PC-9 (cell line): ENCODE measurements around the gene NLGN1. TPM values are rescaled to one million over a fixed set of nuclear protein-coding genes. Genes with fewer than 3 reads are reported as not detected.

Source experiments
- BruUV-seq: library from RNA; stranded (reverse); fragments of 400-500 nt; replicated peaks from 2 replicates; lab custom pipeline; 2021; lab: Mats Ljungman, UMichigan
- CTCF ChIA-PET: fragments of 300-600 bp; sonication (Branson Sonifier 250); formaldehyde crosslinking; loops from one replicate; lab custom pipeline; 2022; ENCODE audit warnings: antibody characterized with exemption; lab: Charles Lee
- POLR2A ChIA-PET: fragments of 300-600 bp; sonication (Branson Sonifier 250); formaldehyde crosslinking; loops from one replicate; lab custom pipeline; 2022; ENCODE audit warnings: antibody characterized with exemption; ENCODE audit not compliant: unreplicated experiment; lab: Charles Lee
- DNase-seq, 2 experiments: peaks; one replicate each; pipeline versions ENCODE4 v3.0.0 to v3.0.0-alpha.2; 2015 to 2022; ENCODE audit warnings: mixed read lengths in 1 of 2
- H2AFZ ChIP-seq: fragments of 200-600 bp; sonication (generic); 2 replicates; pipeline ENCODE4 v1.8.1; 2017; ENCODE audit warnings: antibody characterized with exemption
- H3F3A ChIP-seq: fragments of 200-600 bp; sonication (generic); 2 replicates; pipeline ENCODE4 v1.8.1; 2017; ENCODE audit warnings: antibody characterized with exemption, mild to moderate bottlenecking, low read depth; ENCODE audit not compliant: insufficient read depth
- H3K27ac ChIP-seq: fragments of 200-600 bp; sonication (generic); 2 replicates; pipeline ENCODE4 v1.6.1; 2016; ENCODE audit warnings: mixed run types
- H3K27me3 ChIP-seq: fragments of 200-600 bp; sonication (generic); 2 replicates; pipeline ENCODE4 v1.6.1; 2016; ENCODE audit warnings: low read depth, mixed run types; ENCODE audit not compliant: insufficient read depth
- H3K36me3 ChIP-seq: fragments of 200-600 bp; sonication (generic); 2 replicates; pipeline ENCODE4 v1.6.1; 2016; ENCODE audit warnings: low read depth, mixed run types
- H3K4me1 ChIP-seq: fragments of 200-600 bp; sonication (generic); replicated peaks from 2 replicates; pipeline ENCODE4 v1.6.1; 2016; ENCODE audit warnings: mixed run types; ENCODE audit not compliant: insufficient read depth
- H3K4me2 ChIP-seq: fragments of 200-600 bp; sonication (generic); 2 replicates; pipeline ENCODE4 v1.6.1; 2017; ENCODE audit warnings: mixed run types
- H3K4me3 ChIP-seq: fragments of 200-600 bp; sonication (generic); 2 replicates; pipeline ENCODE4 v1.6.1; 2016; ENCODE audit warnings: mixed run types
- H3K79me2 ChIP-seq: fragments of 200-600 bp; sonication (generic); 2 replicates; pipeline ENCODE4 v1.6.1; 2017; ENCODE audit warnings: low read depth, mixed run types
- H3K9me2 ChIP-seq: fragments of 200-600 bp; sonication (generic); 2 replicates; pipeline ENCODE4 v1.8.1; 2017; ENCODE audit warnings: mild to moderate bottlenecking; ENCODE audit not compliant: insufficient read depth
- H3K9me3 ChIP-seq: fragments of 200-600 bp; sonication (generic); 2 replicates; pipeline ENCODE4 v1.8.1; 2016; ENCODE audit warnings: low read depth; ENCODE audit not compliant: insufficient read depth
- H4K20me1 ChIP-seq: fragments of 200-600 bp; sonication (generic); 2 replicates; pipeline ENCODE4 v1.8.1; 2017; ENCODE audit not compliant: insufficient read depth
- CTCF ChIP-seq: fragments of 200-600 bp; sonication (generic); conservative IDR thresholded peaks from 2 replicates; pipeline ENCODE4 v1.6.1; 2017; ENCODE audit warnings: mixed run types, antibody characterized with exemption, mild to moderate bottlenecking, moderate library complexity
- EZH2 ChIP-seq: fragments of 200-600 bp; sonication (generic); IDR thresholded peaks from 2 replicates; pipeline ENCODE4 v1.8.0; 2017; ENCODE audit warnings: antibody characterized with exemption, low read depth
- intact Hi-C: fragments of 100-400 bp; cut with micrococcal nuclease; formaldehyde crosslinking; loops from one replicate; pipeline ENCODE4 v1.10.0; 2022; ENCODE audit not compliant: unreplicated experiment
- total RNA-seq: library from RNA; stranded (reverse); gene quantifications from 2 replicates; pipeline ENCODE4 v1.2.3, GENCODE V29; 2021

The NLGN1 gene
- total RNA-seq, 1 experiment from 2014 or later = 1.4 TPM

- Histone ChIP-seq H3K9me3 (no peaks in the 10 kb centered on the region), H3K36me3 (no peaks in the 10 kb centered on the region), H3K27ac (no peak overlapping the region), H3K79me2 (no peaks in the 10 kb centered on the region), H3K27me3 (no peaks in the 10 kb centered on the region), H3K4me3 (no peak overlapping the region), H3K4me1 (no peaks in the 10 kb centered on the region), H2AFZ (no peak overlapping the region), H3K9me2 (no peaks in the 10 kb centered on the region), H3F3A (no peaks in the 10 kb centered on the region), H4K20me1 (no peaks in the 10 kb centered on the region), H3K4me2 (no peak overlapping the region)
- no peak for TF ChIP-seq EZH2
- TF ChIP-seq CTCF = no peak
- ChIA-PET POLR2A (no interaction called here), CTCF (no interaction called here)
- intact Hi-C loops = no loop called here
- no peak for DNase-seq
- no TSS peak for BruUV-seq
These were observed 473.4 kb downstream of the NLGN1 start for GRCh38 chr3:173870976-173871375.

GRCh38 chr3:173875790-173876189 is 478.2 kb downstream of the NLGN1 start:
- Histone ChIP-seq H3K4me3 (no peak overlapping the region), H3K27me3 (no peaks in the 10 kb centered on the region), H3K4me1 (no peaks in the 10 kb centered on the region), H3K79me2 (no peaks in the 10 kb centered on the region), H3K36me3 (no peaks in the 10 kb centered on the region), H3F3A (no peaks in the 10 kb centered on the region; the same call in 1 of the 2 replicates), H3K27ac (no peak overlapping the region), H3K9me3 (no peaks in the 10 kb centered on the region), H4K20me1 (no peaks in the 10 kb centered on the region), H3K9me2 (no peaks in the 10 kb centered on the region), H2AFZ (no peak overlapping the region), H3K4me2 (no peak overlapping the region)
- DNase-seq = no peak
- BruUV-seq = no TSS peak
- POLR2A ChIA-PET = no interaction called here
- TF ChIP-seq CTCF (no peak), EZH2 (no peak)
- intact Hi-C loops = no loop called here
- CTCF ChIA-PET = no interaction called here

- intact Hi-C loops = no loop called here
- TF ChIP-seq EZH2 (no peak), CTCF (peak; percentile 67)
- BruUV-seq = no TSS peak
These were observed 478.9 kb downstream of the NLGN1 start for GRCh38 chr3:173876476-173876875.

More at GRCh38 chr3:173876476-173876875, 478.9 kb downstream of the NLGN1 start:
- no peaks in the 10 kb centered on the region for H3K79me2 ChIP-seq
- H3K4me3 ChIP-seq = no peak overlapping the region
- DNase-seq = no peak
- H3K4me2 ChIP-seq = no peak overlapping the region
- ChIA-PET CTCF (interaction anchor here (0.6 kb wide), 1 partner anchor 249 kb away, joined by 5 read pairs; no protein-coding TSS in a partner anchor), POLR2A (interaction anchor here (0.8 kb wide), 1 partner anchor 12 kb away, joined by 7 read pairs; no protein-coding TSS in a partner anchor)
- no peaks in the 10 kb centered on the region for H3K36me3 ChIP-seq
- H3K9me2 ChIP-seq = no peaks in the 10 kb centered on the region
- H3K4me1 ChIP-seq = no peaks in the 10 kb centered on the region
- no peak overlapping the region for H3K27ac ChIP-seq
- no peak overlapping the region for H2AFZ ChIP-seq
- H4K20me1 ChIP-seq = no peaks in the 10 kb centered on the region
- no peaks in the 10 kb centered on the region; the same call in 1 of the 2 replicates for H3F3A ChIP-seq
- no peaks in the 10 kb centered on the region for H3K9me3 ChIP-seq
- no peaks in the 10 kb centered on the region for H3K27me3 ChIP-seq
